Liver (tissue), 9 donors: ENCODE data around the gene CNNM1. TPM values are rescaled to one million over a fixed set of nuclear protein-coding genes. Genes with fewer than 3 reads are reported as not detected.

Experiments
- DNase-seq: peaks from one replicate; pipeline ENCODE4 v3.0.0-alpha.2; 2017; ENCODE audit warnings: low spot score
- H3K27ac ChIP-seq, 2 donors: one replicate each; pipeline ENCODE4 v1.7.0; 2013; ENCODE audit warnings: inconsistent platforms in 2 of 2, low read length in 2 of 2, control low read depth in 1 of 2, low read depth in 1 of 2, mild to moderate bottlenecking in 1 of 2
- H3K27me3 ChIP-seq, 4 donors: one replicate each; pipeline versions ENCODE4 v1.6.1 to v1.7.0; 2013; ENCODE audit warnings: low read length in 3 of 4, inconsistent platforms in 1 of 4, mild to moderate bottlenecking in 1 of 4, moderate library complexity in 1 of 4; ENCODE audit not compliant: control insufficient read depth in 4 of 4, insufficient read depth in 4 of 4
- H3K36me3 ChIP-seq, 4 donors: one replicate each; pipeline versions ENCODE4 v1.6.1 to v1.7.0; 2013; ENCODE audit warnings: low read length in 3 of 4, mild to moderate bottlenecking in 3 of 4, low read depth in 1 of 4, moderate library complexity in 1 of 4; ENCODE audit not compliant: control insufficient read depth in 4 of 4, insufficient read depth in 3 of 4
- H3K4me1 ChIP-seq, 4 donors: one replicate each; pipeline versions ENCODE4 v1.6.1 to v1.7.0; 2013; ENCODE audit warnings: low read length in 3 of 4, mild to moderate bottlenecking in 3 of 4, moderate library complexity in 1 of 4; ENCODE audit not compliant: control insufficient read depth in 4 of 4, insufficient read depth in 4 of 4
- H3K4me3 ChIP-seq, 3 donors: one replicate each; pipeline versions ENCODE4 v1.6.1 to v1.7.0; 2013; ENCODE audit warnings: low read length in 3 of 3, control low read depth in 1 of 3, low read depth in 1 of 3, mild to moderate bottlenecking in 1 of 3
- H3K9ac ChIP-seq, 2 donors: one replicate each; pipeline ENCODE4 v1.7.0; 2013; ENCODE audit warnings: low read length in 2 of 2, mild to moderate bottlenecking in 2 of 2, moderate library complexity in 2 of 2, control low read depth in 1 of 2, low read depth in 1 of 2
- H3K9me3 ChIP-seq, 4 donors: one replicate each; pipeline versions ENCODE4 v1.6.1 to v1.7.0; 2013; ENCODE audit warnings: low read length in 3 of 4; ENCODE audit not compliant: control insufficient read depth in 4 of 4
- CTCF ChIP-seq: fragments of 150-350 bp; IDR thresholded peaks from 2 replicates; pipeline ENCODE4 v1.5.1; 2017; ENCODE audit warnings: improper control_type of control experiment, low read depth, low read length; ENCODE audit not compliant: missing input control
- EGR1 ChIP-seq, 2 donors: IDR thresholded peaks; 2 replicates each; pipeline ENCODE4 v1.6.1; 2016 to 2018; ENCODE audit warnings: antibody characterized with exemption in 2 of 2, low read depth in 2 of 2
- FOXA1 ChIP-seq: IDR thresholded peaks from 2 replicates; pipeline ENCODE4 v1.6.1; 2016; ENCODE audit warnings: antibody characterized with exemption
- FOXA2 ChIP-seq: IDR thresholded peaks from 2 replicates; pipeline ENCODE4 v1.6.1; 2016; ENCODE audit warnings: antibody characterized with exemption
- GABPA ChIP-seq, 2 donors: IDR thresholded peaks in 1 of 2; conservative IDR thresholded peaks in 1 of 2; 2 replicates each; pipeline ENCODE4 v1.6.1; 2016; ENCODE audit warnings: antibody characterized with exemption in 2 of 2, mild to moderate bottlenecking in 1 of 2, moderate library complexity in 1 of 2
- HNF4A ChIP-seq, 2 donors: conservative IDR thresholded peaks; 2 replicates each; pipeline ENCODE4 v1.6.1; 2016; ENCODE audit warnings: antibody characterized with exemption in 2 of 2, mild to moderate bottlenecking in 2 of 2
- HNF4G ChIP-seq: IDR thresholded peaks from 2 replicates; pipeline ENCODE4 v1.6.1; 2016; ENCODE audit warnings: antibody characterized with exemption
- JUND ChIP-seq, 2 donors: IDR thresholded peaks; 2 replicates each; pipeline ENCODE4 v1.6.1; 2016; ENCODE audit warnings: antibody characterized with exemption in 2 of 2
- NR2F2 ChIP-seq: IDR thresholded peaks from 2 replicates; pipeline ENCODE4 v1.6.1; 2016; ENCODE audit warnings: antibody characterized with exemption
- RAD21 ChIP-seq, 2 donors: IDR thresholded peaks; 2 replicates each; pipeline ENCODE4 v1.6.1; 2016; ENCODE audit warnings: antibody characterized with exemption in 2 of 2, mild to moderate bottlenecking in 2 of 2
- REST ChIP-seq: IDR thresholded peaks from 2 replicates; pipeline ENCODE4 v1.6.1; 2016; ENCODE audit warnings: antibody characterized with exemption, mild to moderate bottlenecking
- RXRA ChIP-seq, 2 donors: IDR thresholded peaks; 2 replicates each; pipeline ENCODE4 v1.6.1; 2017 to 2018; ENCODE audit warnings: antibody characterized with exemption in 2 of 2, mild to moderate bottlenecking in 1 of 2
- SP1 ChIP-seq: IDR thresholded peaks from 2 replicates; pipeline ENCODE4 v1.6.1; 2018; ENCODE audit warnings: antibody characterized with exemption, mild to moderate bottlenecking
- TAF1 ChIP-seq: conservative IDR thresholded peaks from 2 replicates; pipeline ENCODE4 v1.6.1; 2016; ENCODE audit warnings: antibody characterized with exemption, mild to moderate bottlenecking
- YY1 ChIP-seq: IDR thresholded peaks from 2 replicates; pipeline ENCODE4 v1.6.1; 2016; ENCODE audit warnings: antibody characterized with exemption, mild to moderate bottlenecking
- ZBTB33 ChIP-seq: IDR thresholded peaks from 2 replicates; pipeline ENCODE4 v1.6.1; 2016; ENCODE audit warnings: antibody characterized with exemption
- WGBS: extraction: QIAGEN DNeasy Blood & Tissue Kit; methylation state at CpG from one replicate; pipeline ENCODE4 v1.1.7; 2013; 5-methylcytosine and 5-hydroxymethylcytosine counted together
- polyA plus RNA-seq, 2 donors: library from polyadenylated mRNA; stranded (reverse) in 1 of 2; unstranded in 1 of 2; fragments of 200-250 nt in 1 of 2; fragments of >200 nt in 1 of 2; fragmentation: Nextera tagmentation in 1 of 2; extraction: Ambion mirVana in 1 of 2; gene quantifications; one replicate each; pipeline versions ENCODE4 v1.2.1 to v1.2.3, GENCODE V29; 2013 to 2015
- total RNA-seq, 2 donors: library from RNA; depleted of rRNA; stranded (reverse); fragments of >200 nt; gene quantifications; one replicate each; pipeline ENCODE4 v1.2.3, GENCODE V29; 2014
- TF ChIP-seq, protein P1 (sequence below): IDR thresholded peaks from 2 replicates; pipeline ENCODE4 v1.6.1; 2016; ENCODE audit warnings: antibody characterized with exemption
- TF ChIP-seq, protein P2 (sequence below): IDR thresholded peaks from 2 replicates; pipeline ENCODE4 v1.6.1; 2016; ENCODE audit warnings: antibody characterized with exemption
- donor health status: healthy.
- donor health status: healthy.
- donor health status: healthy.
- donor health status: healthy.
- donor health status: healthy.

CNNM1 gene
- total and polyA plus RNA-seq, 4 donors, result 0.05 to 0.10 (median 0.07) TPM

GRCh38 chr10:99421233-99421739 lies 92.1 kb downstream of the CNNM1 start (continued):
- TF ChIP-seq REST, result no peak
- TF ChIP-seq, protein P1, sequence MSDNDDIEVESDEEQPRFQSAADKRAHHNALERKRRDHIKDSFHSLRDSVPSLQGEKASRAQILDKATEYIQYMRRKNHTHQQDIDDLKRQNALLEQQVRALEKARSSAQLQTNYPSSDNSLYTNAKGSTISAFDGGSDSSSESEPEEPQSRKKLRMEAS, result peak; percentile 78
- peak; percentile 16 to 42 for TF ChIP-seq RAD21 (IDR thresholded peaks at IDR 0.05)
- peak; percentile 77 to 90 for TF ChIP-seq JUND (IDR thresholded peaks at IDR 0.05)
- TF ChIP-seq HNF4A (conservative IDR thresholded peaks at IDR 0.05), result peak; percentile 82 to 87

GRCh38 chr10:99422529-99423096 lies 93.5 kb downstream of the CNNM1 start:
- DNase-seq, result no peak

More at GRCh38 chr10:99422529-99423096, 93.5 kb downstream of the CNNM1 start:
- TF ChIP-seq REST, result no peak
- no peak for TF ChIP-seq TAF1
- TF ChIP-seq RXRA (IDR thresholded peaks at IDR 0.05), result no peak
- no peak for TF ChIP-seq YY1
- TF ChIP-seq CTCF, result no peak
- no peak for TF ChIP-seq SP1
- TF ChIP-seq GABPA (IDR thresholded peaks at IDR 0.05 in 1 of 2, conservative IDR thresholded peaks at IDR 0.05 in 1 of 2), result no peak
- no peak for TF ChIP-seq HNF4A (conservative IDR thresholded peaks at IDR 0.05)
- TF ChIP-seq JUND (IDR thresholded peaks at IDR 0.05), result no peak
- TF ChIP-seq EGR1 (IDR thresholded peaks at IDR 0.05; ENCODE audit: low read depth in 2 of 2), result no peak
- TF ChIP-seq FOXA1, result no peak
- no peak for TF ChIP-seq HNF4G
- TF ChIP-seq, protein P1, result no peak
- TF ChIP-seq NR2F2, result no peak
- TF ChIP-seq FOXA2, result no peak
- TF ChIP-seq ZBTB33, result no peak
- TF ChIP-seq, protein P2, sequence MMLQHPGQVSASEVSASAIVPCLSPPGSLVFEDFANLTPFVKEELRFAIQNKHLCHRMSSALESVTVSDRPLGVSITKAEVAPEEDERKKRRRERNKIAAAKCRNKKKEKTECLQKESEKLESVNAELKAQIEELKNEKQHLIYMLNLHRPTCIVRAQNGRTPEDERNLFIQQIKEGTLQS, result no peak
- TF ChIP-seq RAD21 (IDR thresholded peaks at IDR 0.05), result no peak
- WGBS, result 91% methylated on average over 5 of the region's 5 CpGs
- Histone ChIP-seq H3K9ac (no peak overlapping the region), H3K27me3 (no peaks in the 10 kb centered on the region), H3K36me3 (peaks cover 7 to 46% (median 40%) of the 10 kb centered on the region in 4 donors), H3K27ac (no peak overlapping the region), H3K4me3 (no peak overlapping the region), H3K9me3 (no peaks in the 10 kb centered on the region), H3K4me1 (peaks cover 30 to 71% (median 44%) of the 10 kb centered on the region in 4 donors)
